Measurements from ENCODE around the gene CNMD. TPM values are rescaled to one million over a fixed set of nuclear protein-coding genes. Genes with fewer than 3 reads are reported as not detected.
"Not testable (repeated sequence)": the region's sequence is repeated elsewhere in the genome, so short reads cannot be mapped to it uniquely, and the experiment has no call there.

Gene CNMD
- total RNA-seq, 1 donor from 2014 or later, result 0.78 TPM

- Mint-ChIP-seq H3K9me3 (peaks cover under 1% of the 10 kb centered on the region), H3K27me3 (ENCODE audit: low read depth) (peaks cover 56% of the 10 kb centered on the region), H3K4me1 (peaks cover 11% of the 10 kb centered on the region), H3K36me3 (no peaks in the 10 kb centered on the region), H3K4me3 (no peak overlapping the region), H3K27ac (no peak overlapping the region)
- DNase-seq (ENCODE audit: low spot score in 2 of 2, unreplicated experiment in 2 of 2), result no peak
- TF ChIP-seq CTCF (IDR thresholded peaks at IDR 0.05; ENCODE audit: unreplicated experiment), result no peak
These were observed 2.2 kb downstream of the CNMD start for GRCh38 chr13:52737451-52737850.

GRCh38 chr13:52736891-52737290 is 2.7 kb downstream of the CNMD start:
- no peak for DNase-seq (ENCODE audit: low spot score in 2 of 2, unreplicated experiment in 2 of 2)
- Mint-ChIP-seq H3K27me3 (ENCODE audit: low read depth) (peaks cover 52% of the 10 kb centered on the region), H3K27ac (no peak overlapping the region), H3K36me3 (no peaks in the 10 kb centered on the region), H3K9me3 (no peaks in the 10 kb centered on the region), H3K4me1 (peaks cover 11% of the 10 kb centered on the region), H3K4me3 (no peak overlapping the region)
- TF ChIP-seq CTCF (IDR thresholded peaks at IDR 0.05; ENCODE audit: unreplicated experiment), result no peak

- Mint-ChIP-seq H3K27ac (no peak overlapping the region), H3K9me3 (no peaks in the 10 kb centered on the region), H3K4me1 (peaks cover 7% of the 10 kb centered on the region), H3K4me3 (no peak overlapping the region), H3K36me3 (no peaks in the 10 kb centered on the region), H3K27me3 (ENCODE audit: low read depth) (peaks cover 29% of the 10 kb centered on the region)
- no peak for DNase-seq (ENCODE audit: low spot score in 2 of 2, unreplicated experiment in 2 of 2)
- TF ChIP-seq CTCF (IDR thresholded peaks at IDR 0.05; ENCODE audit: unreplicated experiment), result no peak
These were observed 5.5 kb downstream of the CNMD start for GRCh38 chr13:52734075-52734623.

GRCh38 chr13:52726258-52726657 is 13.4 kb downstream of the CNMD start:
- Mint-ChIP-seq H3K4me3 (no peak overlapping the region), H3K27ac (no peak overlapping the region), H3K27me3 (ENCODE audit: low read depth) (no peaks in the 10 kb centered on the region), H3K36me3 (no peaks in the 10 kb centered on the region), H3K9me3 (peaks cover 4% of the 10 kb centered on the region), H3K4me1 (no peaks in the 10 kb centered on the region)
- no peak for TF ChIP-seq CTCF (IDR thresholded peaks at IDR 0.05; ENCODE audit: unreplicated experiment)
- DNase-seq (ENCODE audit: low spot score in 2 of 2, unreplicated experiment in 2 of 2), result no peak

GRCh38 chr13:52725302-52725701 is 14.3 kb downstream of the CNMD start:
- H3K36me3 Mint-ChIP-seq, result no peaks in the 10 kb centered on the region
- TF ChIP-seq CTCF (IDR thresholded peaks at IDR 0.05; ENCODE audit: unreplicated experiment), result no peak
- H3K27me3 Mint-ChIP-seq (ENCODE audit: low read depth), result no peaks in the 10 kb centered on the region
- no peak overlapping the region for H3K27ac Mint-ChIP-seq
- peaks cover 4% of the 10 kb centered on the region for H3K9me3 Mint-ChIP-seq
- H3K4me1 Mint-ChIP-seq, result no peaks in the 10 kb centered on the region
- DNase-seq (ENCODE audit: low spot score in 2 of 2, unreplicated experiment in 2 of 2), result no peak
- H3K4me3 Mint-ChIP-seq, result no peak overlapping the region

GRCh38 chr13:52723181-52723580 is 16.4 kb downstream of the CNMD start:
- Mint-ChIP-seq H3K27me3 (ENCODE audit: low read depth) (peaks cover 4% of the 10 kb centered on the region), H3K4me1 (no peaks in the 10 kb centered on the region), H3K9me3 (peaks cover 23% of the 10 kb centered on the region), H3K4me3 (no peak overlapping the region), H3K36me3 (no peaks in the 10 kb centered on the region), H3K27ac (no peak overlapping the region)
- DNase-seq (ENCODE audit: low spot score in 2 of 2, unreplicated experiment in 2 of 2), result no peak
- no peak for TF ChIP-seq CTCF (IDR thresholded peaks at IDR 0.05; ENCODE audit: unreplicated experiment)

GRCh38 chr13:52721356-52721755 is 18.3 kb downstream of the CNMD start:
- not testable (repeated sequence) for H3K27ac Mint-ChIP-seq; H3K36me3 Mint-ChIP-seq; H3K4me1 Mint-ChIP-seq; H3K4me3 Mint-ChIP-seq; DNase-seq (ENCODE audit: low spot score in 2 of 2, unreplicated experiment in 2 of 2); H3K27me3 Mint-ChIP-seq (ENCODE audit: low read depth)
- peaks cover 35% of the 10 kb centered on the region for H3K9me3 Mint-ChIP-seq

- not testable (repeated sequence) for H3K36me3 Mint-ChIP-seq; H3K27me3 Mint-ChIP-seq (ENCODE audit: low read depth); H3K27ac Mint-ChIP-seq; H3K4me3 Mint-ChIP-seq; DNase-seq (ENCODE audit: low spot score in 2 of 2, unreplicated experiment in 2 of 2); H3K4me1 Mint-ChIP-seq
- H3K9me3 Mint-ChIP-seq, result peaks cover 40% of the 10 kb centered on the region
These were observed 18.7 kb downstream of the CNMD start for GRCh38 chr13:52720904-52721303.

Data from mesothelial cell of epicardium (in vitro differentiated cells).